Measurements from ENCODE around the gene PLVAP. TPM values are rescaled to one million over a fixed set of nuclear protein-coding genes. Genes with fewer than 3 reads are reported as not detected.
"Not testable (repeated sequence)": the region's sequence is repeated elsewhere in the genome, so short reads cannot be mapped to it uniquely, and the experiment has no call there.

The PLVAP gene
- total RNA-seq, 1 donor from 2014 or later = 1.5 TPM

GRCh38 chr19:17378271-17378670 is 1.1 kb upstream of the PLVAP start:
- Histone ChIP-seq H3K4me3 (ENCODE audit: low read depth, low read length) (no peak overlapping the region), H3K27me3 (ENCODE audit: control insufficient read depth, insufficient read depth, low read length) (peaks cover 2% of the 10 kb centered on the region), H3K36me3 (ENCODE audit: control insufficient read depth, insufficient read depth, low read length) (no peaks in the 10 kb centered on the region)
- DNase-seq (ENCODE audit: low read depth) = no peak
- no peak for TF ChIP-seq CTCF (IDR thresholded peaks at IDR 0.05; ENCODE audit: insufficient read depth, low read length, poor library complexity, severe bottlenecking)

- TF ChIP-seq CTCF (IDR thresholded peaks at IDR 0.05; ENCODE audit: insufficient read depth, low read length, poor library complexity, severe bottlenecking) = no peak
- no peak for DNase-seq (ENCODE audit: low read depth)
- no peaks in the 10 kb centered on the region for H3K27me3 ChIP-seq (ENCODE audit: control insufficient read depth, insufficient read depth, low read length)
- H3K4me3 ChIP-seq (ENCODE audit: low read depth, low read length) = no peak overlapping the region
- no peaks in the 10 kb centered on the region for H3K36me3 ChIP-seq (ENCODE audit: control insufficient read depth, insufficient read depth, low read length)
Observed at GRCh38 chr19:17370026-17370587, 7.0 kb downstream of the PLVAP start.

- no peaks in the 10 kb centered on the region for H3K36me3 ChIP-seq (ENCODE audit: control insufficient read depth, insufficient read depth, low read length)
- no peak for TF ChIP-seq CTCF (IDR thresholded peaks at IDR 0.05; ENCODE audit: insufficient read depth, low read length, poor library complexity, severe bottlenecking)
- no peaks in the 10 kb centered on the region for H3K27me3 ChIP-seq (ENCODE audit: control insufficient read depth, insufficient read depth, low read length)
- DNase-seq (ENCODE audit: low read depth) = no peak
- H3K4me3 ChIP-seq (ENCODE audit: low read depth, low read length) = no peak overlapping the region
Observed at GRCh38 chr19:17365361-17365760, 11.8 kb downstream of the PLVAP start.

GRCh38 chr19:17363852-17364605 is 13.1 kb downstream of the PLVAP start:
- not testable (repeated sequence) for H3K36me3 ChIP-seq (ENCODE audit: control insufficient read depth, insufficient read depth, low read length); DNase-seq (ENCODE audit: low read depth); H3K27me3 ChIP-seq (ENCODE audit: control insufficient read depth, insufficient read depth, low read length); H3K4me3 ChIP-seq (ENCODE audit: low read depth, low read length)

- Histone ChIP-seq H3K4me3 (ENCODE audit: low read depth, low read length) (no peak overlapping the region), H3K27me3 (ENCODE audit: control insufficient read depth, insufficient read depth, low read length) (no peaks in the 10 kb centered on the region), H3K36me3 (ENCODE audit: control insufficient read depth, insufficient read depth, low read length) (no peaks in the 10 kb centered on the region)
- no peak for TF ChIP-seq CTCF (IDR thresholded peaks at IDR 0.05; ENCODE audit: insufficient read depth, low read length, poor library complexity, severe bottlenecking)
- DNase-seq (ENCODE audit: low read depth) = no peak
Observed at GRCh38 chr19:17359905-17360800, 17.0 kb downstream of the PLVAP start.

- no peak for DNase-seq (ENCODE audit: low read depth)
- TF ChIP-seq CTCF (IDR thresholded peaks at IDR 0.05; ENCODE audit: insufficient read depth, low read length, poor library complexity, severe bottlenecking) = no peak
- Histone ChIP-seq H3K36me3 (ENCODE audit: control insufficient read depth, insufficient read depth, low read length) (no peaks in the 10 kb centered on the region), H3K27me3 (ENCODE audit: control insufficient read depth, insufficient read depth, low read length) (no peaks in the 10 kb centered on the region), H3K4me3 (ENCODE audit: low read depth, low read length) (no peak overlapping the region)
Observed at GRCh38 chr19:17358395-17358794, 18.7 kb downstream of the PLVAP start.

All from kidney epithelial cell (primary cell).